HL-60/S4 treated with retinoic acid at 250 ng/mL for 4 days and 3 days (cell line): ENCODE results near the gene KIF1A.
"Not testable (repeated sequence)": the region's sequence is repeated elsewhere in the genome, so short reads cannot be mapped to it uniquely, and the experiment has no call there.

Source experiments
- in situ Hi-C: fragments of 300-500 bp; cut with MboI; formaldehyde crosslinking; loops from 2 replicates; pipeline ENCODE4 v1.7.0; 2022; ENCODE audit warnings: low sequenced_read_pairs

The KIF1A gene

DNA sequence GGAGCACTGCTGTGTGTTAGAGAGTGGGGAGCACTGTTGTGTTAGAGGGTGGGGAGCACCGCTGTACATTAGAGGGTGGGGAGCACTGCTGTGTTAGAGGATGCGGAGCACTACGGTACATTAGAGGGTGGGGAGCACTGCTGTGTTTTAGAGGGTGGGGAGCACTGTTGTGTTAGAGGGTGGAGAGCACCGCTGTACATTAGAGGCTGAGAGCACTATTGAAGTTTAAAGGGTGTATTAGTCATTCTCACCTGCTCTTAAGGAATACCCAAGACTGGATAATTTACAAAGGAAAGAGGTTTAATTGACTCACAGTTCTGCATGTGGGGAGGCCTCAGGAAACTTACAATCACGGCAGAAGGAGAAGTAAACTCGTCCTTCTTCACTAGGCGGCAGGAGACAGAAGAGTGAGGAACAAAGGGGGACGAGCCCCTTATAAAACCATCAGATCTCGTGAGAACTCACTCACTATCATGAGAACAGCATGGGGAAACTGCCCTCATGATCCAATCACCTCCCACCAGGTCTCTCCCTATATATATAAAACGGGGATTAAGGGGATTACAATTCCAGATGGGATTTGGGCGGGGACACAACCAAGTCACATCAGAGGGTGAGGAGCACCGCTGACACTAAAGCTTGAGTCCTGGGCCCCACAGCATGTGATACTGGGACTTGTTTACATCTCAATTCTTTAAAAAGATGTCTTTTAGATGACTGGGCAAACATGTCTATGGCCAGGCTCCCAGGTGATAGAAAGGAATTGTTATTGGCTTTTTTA is 29.1 kb upstream of the KIF1A start:
- in situ Hi-C loops = no loop called here

DNA sequence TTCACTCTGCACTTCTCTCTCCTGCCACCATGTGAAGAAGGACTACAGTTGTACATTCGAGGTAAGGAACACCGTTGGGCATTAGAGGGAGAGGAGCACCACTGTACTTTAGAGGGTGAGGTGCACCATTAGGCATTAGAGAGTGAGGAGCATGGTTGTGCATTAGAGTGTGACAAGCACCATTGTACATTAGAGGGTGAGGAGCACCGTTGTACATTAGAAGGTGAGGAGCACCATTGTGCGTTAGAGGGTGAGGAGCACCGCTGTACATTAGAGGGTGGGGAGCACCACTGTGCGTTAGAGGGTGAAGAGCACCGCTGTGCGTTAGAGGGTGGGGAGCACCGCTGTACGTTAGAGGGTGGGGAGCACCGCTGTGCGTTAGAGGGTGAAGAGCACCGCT is 27.8 kb upstream of the KIF1A start:
- in situ Hi-C loops = no loop called here

DNA sequence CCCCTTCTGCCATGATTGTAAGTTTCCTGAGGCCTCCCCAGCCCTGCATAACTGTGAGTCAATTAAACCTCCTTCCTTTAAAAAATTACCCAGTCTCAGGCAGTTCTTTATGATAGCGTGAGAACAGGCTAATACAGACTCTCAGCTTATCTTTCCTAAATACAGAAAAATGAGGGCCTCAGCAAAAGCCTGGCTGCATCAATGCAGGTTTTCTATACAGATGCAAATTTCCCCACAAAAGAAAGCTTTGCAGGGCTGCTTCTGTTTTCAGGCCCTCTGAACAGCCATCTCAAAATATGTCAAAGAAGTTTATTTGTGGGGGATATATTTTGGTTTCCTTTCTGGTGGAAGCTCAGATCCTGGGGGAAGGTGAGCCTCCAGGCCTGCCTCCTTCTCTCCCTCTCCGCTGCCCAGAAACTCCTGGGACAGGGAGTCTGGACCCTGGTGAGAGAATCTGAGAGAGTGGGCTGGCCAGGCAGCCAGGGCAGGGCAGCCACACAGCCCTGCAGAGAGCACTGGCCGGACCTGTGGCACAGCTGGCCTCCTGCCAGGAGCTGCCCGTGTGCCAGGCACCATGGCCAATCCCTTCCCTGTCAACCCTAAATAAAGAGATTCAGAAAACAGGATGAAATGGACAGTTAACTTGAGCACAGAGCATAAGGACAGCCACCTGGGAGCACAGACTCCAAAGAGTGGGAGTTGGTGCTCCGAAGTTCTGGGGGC is 27.0 kb upstream of the KIF1A start:
- in situ Hi-C loops = no loop called here

DNA sequence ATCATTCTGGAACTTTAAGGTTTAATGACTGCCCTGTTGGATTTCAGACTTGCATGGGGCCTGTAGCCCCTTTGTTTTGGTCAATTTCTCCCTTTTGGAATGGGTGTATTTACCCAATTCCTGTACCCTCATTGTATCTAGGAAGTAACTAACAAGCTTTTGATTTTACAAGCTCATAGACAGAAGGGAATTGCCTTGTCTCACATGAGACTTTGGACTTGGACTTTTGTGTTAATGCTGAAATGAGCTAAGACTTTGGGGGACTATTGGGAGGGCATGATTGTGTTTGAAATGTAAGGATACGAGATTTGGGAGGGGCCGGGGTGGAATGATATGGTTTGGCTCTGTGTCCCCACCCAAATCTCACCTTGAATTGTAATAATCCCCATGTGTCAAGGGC is 26.3 kb upstream of the KIF1A start:
- in situ Hi-C loops = not testable (repeated sequence)

DNA sequence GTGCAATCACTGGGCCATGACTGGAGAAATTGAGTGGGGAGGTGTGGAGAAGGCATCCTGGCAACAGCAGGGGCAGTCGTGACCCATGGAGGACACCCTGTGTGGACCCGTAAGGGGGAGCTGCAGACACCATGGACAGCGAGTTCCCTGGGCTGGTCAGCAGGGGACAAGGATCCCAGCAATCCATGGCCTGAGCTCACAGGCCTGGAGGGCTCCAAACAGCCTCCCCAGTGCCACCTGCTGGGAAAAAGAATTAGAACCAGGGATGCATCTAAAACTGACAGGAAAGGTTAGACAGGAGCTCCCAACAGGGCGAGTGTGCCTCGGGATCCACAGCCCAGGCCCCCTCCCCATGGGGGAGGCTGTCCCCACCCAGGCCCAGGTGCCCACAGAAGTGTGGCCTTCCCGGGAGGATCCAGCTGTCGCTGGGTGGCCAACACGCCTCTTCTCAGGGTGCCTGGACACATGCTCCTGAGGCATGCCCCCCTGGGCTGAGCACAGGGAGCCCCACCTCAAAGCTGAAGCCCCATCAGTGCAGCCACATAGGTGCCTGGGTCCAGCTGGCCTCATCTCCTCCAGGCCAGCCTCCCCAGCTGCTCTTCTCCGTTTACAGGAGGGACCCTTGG is 20.5 kb upstream of the KIF1A start:
- in situ Hi-C loops = no loop called here

DNA sequence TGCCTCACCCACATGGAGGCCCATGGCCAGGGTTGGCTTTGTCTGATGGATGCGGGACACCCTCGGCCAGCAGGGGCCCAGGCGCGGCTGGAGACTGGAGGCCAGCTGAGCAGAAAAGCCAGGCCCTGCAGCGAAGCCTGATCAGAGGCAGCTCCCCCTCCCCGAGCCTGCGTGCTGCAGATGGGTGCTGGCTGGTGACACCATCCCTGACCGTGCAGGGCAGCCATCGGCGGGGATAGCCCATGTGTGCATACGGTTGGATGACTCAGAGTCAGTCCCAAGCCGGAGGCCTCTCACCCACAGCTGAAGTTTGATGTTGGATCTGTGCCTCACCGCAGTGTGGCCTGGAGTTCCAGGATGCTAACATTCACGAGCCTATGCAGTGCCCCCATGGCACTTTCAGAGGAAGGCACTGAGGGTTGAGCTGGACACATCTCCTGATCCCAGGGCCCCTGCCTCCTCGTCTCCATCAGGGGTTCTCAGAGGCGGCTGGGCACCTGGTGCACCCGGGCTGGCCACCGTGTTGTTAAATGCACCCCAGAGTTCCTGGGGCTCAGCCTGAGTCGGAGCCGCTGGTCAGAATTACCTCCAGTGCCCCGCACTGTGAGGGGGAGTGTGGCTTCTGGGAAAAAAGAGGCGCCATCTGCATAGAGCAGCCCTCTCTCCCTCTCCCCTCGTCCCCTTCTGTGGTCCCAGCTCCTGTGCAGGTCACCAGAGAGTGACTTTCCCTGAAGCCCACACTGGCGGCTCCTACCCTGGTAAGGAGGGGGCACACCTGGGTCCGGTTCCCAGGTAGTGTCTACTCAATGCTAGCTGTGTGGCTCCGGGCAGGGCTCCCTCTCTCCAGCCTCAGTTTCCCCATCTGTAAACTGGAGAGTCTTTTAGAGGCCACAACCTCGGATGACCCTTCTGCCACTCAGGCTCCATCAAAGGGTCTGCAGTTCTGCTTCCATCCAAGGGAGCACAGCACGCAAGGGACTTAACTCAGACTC is 19.4 kb upstream of the KIF1A start:
- in situ Hi-C loops = no loop called here

DNA sequence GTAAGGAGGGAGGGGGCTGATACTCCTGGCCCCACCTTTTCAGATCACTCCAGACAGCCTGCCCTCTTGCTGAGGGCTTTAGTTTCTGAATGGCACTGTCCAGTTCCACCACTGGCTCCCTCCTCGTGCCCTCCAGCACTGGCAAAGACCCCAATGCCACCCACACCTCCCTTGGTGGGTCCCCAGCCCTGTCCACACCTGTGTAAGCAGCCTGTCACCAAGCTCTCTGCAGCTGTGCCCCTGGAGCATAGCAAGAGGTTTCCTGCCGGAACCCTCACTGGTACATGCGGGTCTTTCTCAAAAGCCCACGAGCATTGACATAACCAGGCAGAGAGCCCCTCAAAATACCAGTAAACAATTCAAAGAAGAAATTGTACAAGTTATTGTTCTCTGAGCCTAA is 17.6 kb upstream of the KIF1A start:
- in situ Hi-C loops = no loop called here

DNA sequence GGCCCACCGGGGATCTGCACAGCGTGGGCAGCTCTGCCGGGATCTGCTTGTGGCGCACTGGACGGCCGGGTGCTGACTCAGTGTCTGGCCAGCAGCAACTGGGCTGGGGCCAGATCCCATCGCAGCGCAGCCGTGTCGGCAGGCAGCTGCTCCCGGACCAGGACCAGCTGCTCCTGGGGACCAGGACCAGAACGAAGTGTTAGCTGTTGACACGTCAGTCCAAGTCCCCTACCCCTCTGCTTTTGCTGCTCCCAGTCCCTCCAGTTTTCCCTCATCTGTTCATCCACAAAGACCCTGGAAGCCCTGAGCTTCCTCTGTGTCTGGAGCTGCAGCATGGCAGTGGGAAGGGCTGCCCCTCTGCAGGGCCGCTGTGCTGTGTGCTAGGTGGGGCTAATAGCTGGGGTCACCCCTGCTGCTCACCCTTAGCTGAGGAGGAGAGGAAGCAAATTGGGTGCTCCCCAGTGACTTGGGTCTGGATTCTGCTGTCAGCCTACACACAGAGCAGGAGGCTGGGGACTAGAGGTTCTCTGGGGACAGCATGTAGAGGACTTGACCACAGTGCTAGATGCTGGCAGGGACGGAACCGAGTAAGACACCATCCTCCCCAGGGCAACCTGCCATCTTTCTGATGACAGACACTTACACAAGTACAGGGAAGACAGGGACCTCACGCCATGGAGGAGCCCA is 16.9 kb upstream of the KIF1A start:
- in situ Hi-C loops = no loop called here

DNA sequence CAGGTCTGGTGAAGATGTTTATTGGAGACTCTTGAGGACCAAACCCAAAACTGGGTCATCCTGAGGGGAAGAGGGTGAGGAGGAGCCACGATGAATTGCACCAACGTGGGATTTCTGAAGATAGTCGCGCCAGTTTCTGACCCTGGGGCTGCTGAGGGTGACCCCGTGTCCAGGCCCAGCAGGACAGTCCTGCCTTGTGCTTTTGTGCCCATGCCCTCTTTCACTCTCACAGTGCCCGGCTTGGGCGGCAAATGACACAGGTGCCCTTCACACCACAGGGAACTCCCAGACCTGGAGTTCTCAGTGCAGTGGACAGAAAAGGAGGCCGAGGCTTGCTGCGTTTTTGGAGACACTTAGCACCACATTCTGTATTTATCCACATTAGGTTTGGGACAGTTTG is 15.5 kb upstream of the KIF1A start:
- in situ Hi-C loops = no loop called here

DNA sequence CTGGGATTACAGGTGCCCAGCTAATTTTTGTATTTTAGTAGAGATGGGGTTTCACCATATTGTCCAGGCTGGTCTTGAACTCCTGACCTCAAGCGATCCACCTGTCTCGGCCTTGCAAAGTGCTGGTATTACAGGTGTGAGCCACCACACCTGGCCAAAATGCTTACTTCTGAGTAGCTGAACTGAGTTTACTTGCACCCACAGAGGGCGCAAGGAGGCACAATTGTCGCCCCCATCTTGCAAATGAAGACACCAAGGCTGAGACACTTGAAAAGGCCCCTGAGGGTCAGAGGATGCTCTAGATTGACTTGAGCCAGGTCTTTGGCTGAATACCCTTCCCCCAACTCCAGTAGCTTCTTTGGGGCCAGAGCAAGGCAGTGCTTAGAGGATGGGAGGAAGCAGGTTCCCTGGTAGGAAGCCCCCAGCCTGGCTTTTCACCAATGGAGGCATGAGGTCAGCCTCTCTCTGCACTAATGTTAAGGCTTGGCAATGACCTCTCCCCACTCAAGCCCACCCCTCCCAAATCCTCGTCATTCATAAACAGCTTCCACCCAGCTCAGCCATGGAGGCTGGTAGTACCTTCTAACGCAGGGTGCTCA is 14.5 kb upstream of the KIF1A start:
- in situ Hi-C loops = no loop called here

DNA sequence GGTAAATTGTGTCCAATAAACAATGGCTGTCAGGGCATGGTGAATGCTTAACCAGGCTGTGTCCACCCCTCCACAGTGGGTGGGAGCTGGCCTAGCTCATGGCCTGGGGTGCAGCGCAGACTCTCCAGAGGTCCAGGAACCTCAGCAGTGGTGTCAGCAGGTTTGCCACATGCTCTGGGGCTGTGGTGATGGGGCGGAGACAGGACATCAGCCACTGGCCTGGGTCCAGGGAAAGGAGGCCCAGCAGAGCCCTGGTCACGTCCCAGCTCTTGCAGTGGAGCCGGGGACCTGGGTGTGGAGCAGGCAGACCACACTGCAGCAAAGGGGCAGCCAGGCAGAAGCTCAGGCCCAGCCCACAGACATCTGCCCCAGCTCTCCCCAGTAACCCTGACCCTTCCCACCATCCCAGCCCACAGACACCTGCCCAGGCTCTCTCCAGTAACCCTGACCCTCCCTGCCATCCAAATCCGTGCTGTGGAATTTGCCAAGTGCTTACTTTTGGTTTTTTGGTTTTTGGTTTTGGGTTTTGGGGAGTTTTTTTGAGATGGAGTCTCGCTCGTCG is 13.8 kb upstream of the KIF1A start:
- in situ Hi-C loops = no loop called here

DNA sequence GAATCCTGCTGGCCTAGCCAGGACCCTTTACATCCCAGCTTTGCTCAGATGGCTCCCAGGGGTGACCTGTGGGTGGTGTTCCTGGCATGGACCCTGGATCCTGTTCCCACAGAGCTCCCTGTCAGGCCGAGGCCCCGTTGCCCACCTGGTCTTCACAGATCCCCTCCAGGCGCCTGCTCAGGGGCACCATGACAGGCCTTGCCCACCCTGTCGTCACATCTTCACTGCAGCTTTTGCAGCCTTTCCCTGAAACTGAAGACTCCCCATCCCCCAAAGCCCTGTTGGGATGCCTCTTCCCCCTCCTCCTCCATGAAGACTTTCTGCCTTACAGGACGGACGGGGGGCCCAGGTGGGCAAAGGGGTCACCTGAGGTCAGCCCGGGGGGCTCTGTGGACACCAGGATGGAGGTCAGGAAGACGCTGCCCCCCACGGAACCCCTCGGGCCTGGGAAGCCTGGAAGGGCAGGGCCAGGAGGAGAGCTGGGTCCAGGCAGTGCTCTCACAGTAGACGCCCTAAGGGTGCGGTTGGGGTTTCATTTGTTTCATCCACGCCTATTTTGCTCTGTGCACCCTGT is 13.0 kb upstream of the KIF1A start:
- in situ Hi-C loops = no loop called here

DNA sequence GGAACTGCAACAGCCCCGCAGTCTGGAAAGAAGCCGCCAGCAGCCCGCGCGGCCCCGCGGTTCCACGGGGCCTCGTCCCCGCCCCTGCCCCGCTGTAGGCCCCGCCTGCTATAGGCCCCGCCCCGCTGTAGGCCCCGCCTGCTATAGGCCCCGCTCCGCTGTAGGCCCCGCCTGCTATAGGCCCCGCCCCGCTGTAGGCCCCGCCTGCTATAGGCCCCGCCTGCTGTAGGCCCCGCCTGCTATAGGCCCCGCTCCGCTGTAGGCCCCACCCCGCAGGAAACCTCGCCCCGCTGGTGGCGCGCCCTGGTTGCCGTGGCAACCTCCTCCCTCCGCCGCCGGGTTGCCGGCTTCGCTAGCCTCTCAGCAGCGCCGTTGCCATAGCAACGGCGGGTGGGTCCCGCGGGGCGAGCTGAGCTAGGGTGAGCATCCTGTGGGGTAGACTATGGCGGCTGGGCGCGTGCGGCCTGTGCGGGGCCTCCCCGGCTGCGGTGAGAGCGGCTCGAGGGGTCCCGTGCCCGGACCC is 12.2 kb upstream of the KIF1A start:
- in situ Hi-C loops = no loop called here

DNA sequence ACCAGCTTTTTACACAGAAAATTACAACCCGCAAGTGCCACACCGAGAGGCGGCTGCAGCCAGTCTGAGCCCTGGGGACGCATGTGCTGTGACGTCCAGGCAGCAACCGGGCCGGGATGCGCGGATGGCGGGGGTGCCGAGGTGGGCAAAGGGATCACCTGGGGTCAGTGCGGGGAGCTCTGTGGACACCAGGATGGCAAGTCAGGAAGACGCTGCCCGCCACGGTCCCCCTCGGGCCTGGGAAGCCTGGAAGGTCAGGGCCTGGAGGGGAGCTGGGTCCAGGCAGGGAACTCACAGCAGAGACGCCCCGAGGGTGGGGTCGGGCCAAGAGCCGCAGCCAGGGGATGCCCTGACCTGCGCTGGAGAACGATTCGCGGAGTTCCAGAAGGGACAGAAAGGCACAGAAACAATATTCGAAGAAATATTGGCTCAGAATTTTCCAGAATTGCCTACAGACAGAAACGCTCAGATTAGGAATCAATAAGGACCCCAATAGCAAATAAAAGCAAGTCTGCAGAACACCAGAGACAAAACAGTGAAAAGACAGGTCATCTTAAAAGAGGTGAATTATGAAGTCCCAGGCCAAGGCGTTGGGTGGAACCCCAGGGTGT is 11.7 kb upstream of the KIF1A start:
- in situ Hi-C loops = no loop called here

DNA sequence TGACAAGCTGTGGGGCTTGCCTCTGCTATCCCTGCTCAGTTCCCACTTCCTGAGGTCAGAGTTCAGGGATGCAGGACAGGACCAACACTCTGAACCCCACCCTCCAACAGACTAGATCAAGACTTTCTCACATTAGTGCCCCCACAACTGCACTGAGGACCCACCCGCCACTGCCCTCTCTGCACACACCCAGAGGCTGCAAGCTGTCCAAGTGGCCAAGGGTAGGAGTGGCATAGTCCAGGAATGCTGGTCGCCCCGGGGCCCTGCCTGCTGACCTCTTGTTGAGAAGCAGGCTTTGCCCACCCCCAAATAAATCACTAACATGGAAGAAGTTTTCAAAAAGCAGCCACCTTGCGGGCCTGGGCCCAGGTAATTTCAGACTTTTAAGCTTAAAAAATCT is 5.5 kb upstream of the KIF1A start:
- in situ Hi-C loops = no loop called here

DNA sequence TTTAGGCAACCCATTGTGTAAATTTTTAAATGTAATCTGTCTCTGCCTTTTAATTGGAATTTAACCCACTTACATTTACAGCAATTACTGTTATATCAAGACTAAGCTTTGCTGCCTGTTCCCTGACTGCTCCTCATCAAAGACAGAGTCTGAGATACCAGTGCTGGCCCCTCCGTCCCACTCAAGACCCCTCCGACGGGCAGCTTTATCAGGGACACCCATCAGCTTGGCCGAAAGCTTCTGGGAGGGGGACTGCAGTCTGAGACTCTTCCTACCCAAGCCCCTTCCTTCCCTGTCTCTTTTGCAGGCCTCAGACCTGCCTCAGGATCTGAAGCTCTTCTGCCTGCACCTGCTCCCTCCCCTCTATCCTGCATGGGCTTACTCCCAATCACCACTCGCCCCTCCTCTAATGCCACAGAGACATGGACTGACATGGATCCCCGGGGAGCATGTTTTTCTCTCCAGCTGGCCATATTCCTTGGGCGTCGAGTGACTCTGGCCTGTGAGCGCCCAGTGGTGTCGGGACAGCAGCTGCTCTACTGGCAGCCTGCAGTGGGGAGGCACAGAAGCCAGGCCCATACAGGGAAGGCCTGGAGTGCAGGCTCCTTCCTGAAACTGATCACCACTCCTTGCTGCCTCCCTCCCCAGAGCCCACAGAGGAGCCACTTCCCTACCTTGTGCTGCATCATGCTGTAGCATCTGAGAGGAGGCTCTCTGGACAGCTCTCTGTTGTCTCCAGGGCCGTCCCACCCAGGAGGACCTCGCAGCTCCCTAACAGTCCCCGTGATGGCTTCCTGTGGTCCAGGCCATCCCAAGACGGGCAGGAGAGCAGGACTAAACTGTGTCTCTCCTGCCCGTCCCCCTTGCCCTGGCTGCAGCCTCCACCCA is 3.7 kb upstream of the KIF1A start:
- in situ Hi-C loops = no loop called here

DNA sequence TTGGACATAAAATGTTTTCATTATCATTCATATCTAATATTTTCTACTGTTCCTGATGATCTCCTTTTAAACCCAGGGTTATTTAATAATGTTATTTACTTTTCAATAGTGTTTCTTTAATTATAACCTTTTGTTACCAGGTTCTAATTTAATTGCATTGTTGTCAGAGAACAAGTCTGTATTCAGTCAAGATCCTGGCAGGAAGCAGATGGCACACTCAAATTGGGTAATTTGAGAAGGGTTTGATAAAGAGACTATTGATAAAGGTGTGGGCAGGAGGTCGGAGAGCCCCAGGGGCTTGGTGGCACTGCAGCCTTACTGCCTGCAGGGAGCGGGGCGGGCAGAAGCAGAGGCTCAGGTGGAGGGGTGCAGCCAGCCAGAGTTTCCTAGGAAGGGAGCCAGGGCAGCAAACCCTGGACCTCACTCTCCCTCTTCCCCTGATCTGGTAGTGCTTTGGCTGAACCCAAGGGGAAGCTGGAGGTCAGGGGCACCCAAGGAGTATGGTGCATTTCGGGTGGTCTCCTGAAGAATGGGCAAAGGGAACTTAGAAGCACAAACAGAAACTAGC is 2.3 kb upstream of the KIF1A start:
- in situ Hi-C loops = no loop called here
